Upper lobe of left lung (tissue), 4 donors: ENCODE results near the gene CEP68.

ENCODE experiments used
- EP300 ChIP-seq, 4 donors: sonication (generic); formaldehyde crosslinking; IDR thresholded peaks; one replicate each; pipeline ENCODE4 v1.5.1; 2017; ENCODE audit warnings: antibody characterized with exemption in 4 of 4, control low read depth in 2 of 4
- POLR2A ChIP-seq, 4 donors: fragments of 450-650 bp; IDR thresholded peaks; one replicate each; pipeline ENCODE4 v1.5.1; 2016 to 2017; ENCODE audit warnings: antibody characterized with exemption in 4 of 4, mild to moderate bottlenecking in 2 of 4
- POLR2AphosphoS5 ChIP-seq, 2 donors: sonication (generic); formaldehyde crosslinking; IDR thresholded peaks; one replicate each; pipeline ENCODE4 v1.5.1; 2017; ENCODE audit warnings: antibody characterized with exemption in 2 of 2
- TF ChIP-seq, protein P1 (sequence below), 6 experiments: fragments of 450-650 bp in 4 of 6; fragments of 200-600 bp in 2 of 6; sonication (generic) in 2 of 6; IDR thresholded peaks; one replicate each; pipeline ENCODE4 v1.5.1; 2016 to 2019; ENCODE audit warnings: antibody characterized with exemption in 6 of 6

DNA sequence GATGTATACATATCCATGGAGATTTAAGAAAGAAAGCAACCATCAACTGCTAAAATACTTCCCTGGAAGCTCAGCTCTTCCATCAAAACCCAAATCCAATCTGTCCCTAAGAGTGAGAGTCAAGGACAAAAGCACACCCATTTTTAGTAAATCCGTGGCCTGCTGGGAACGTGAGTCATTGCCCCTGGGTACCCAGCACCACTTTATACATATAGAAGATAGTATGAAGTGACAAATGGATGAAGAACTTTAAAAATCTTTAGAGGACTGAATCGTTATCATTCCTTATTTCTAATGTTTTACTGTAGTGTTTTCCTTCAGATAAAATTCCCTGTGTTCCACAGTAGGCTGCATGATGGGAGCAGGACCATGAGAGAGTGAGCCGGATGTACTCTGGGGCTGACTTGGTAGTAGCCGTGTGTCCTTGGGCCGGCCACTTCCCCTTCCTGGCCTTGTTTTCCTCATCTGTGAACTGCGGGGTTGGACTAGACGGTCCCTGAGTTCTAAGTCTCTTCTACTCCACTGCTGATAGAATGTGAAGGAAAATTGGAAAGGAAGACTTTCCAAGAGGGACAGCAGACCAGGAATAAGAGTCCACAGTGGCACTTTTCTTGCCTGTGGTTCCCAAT, 28.5 kb upstream of the CEP68 start:
- TF ChIP-seq, protein P1, sequence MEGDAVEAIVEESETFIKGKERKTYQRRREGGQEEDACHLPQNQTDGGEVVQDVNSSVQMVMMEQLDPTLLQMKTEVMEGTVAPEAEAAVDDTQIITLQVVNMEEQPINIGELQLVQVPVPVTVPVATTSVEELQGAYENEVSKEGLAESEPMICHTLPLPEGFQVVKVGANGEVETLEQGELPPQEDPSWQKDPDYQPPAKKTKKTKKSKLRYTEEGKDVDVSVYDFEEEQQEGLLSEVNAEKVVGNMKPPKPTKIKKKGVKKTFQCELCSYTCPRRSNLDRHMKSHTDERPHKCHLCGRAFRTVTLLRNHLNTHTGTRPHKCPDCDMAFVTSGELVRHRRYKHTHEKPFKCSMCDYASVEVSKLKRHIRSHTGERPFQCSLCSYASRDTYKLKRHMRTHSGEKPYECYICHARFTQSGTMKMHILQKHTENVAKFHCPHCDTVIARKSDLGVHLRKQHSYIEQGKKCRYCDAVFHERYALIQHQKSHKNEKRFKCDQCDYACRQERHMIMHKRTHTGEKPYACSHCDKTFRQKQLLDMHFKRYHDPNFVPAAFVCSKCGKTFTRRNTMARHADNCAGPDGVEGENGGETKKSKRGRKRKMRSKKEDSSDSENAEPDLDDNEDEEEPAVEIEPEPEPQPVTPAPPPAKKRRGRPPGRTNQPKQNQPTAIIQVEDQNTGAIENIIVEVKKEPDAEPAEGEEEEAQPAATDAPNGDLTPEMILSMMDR (IDR thresholded peaks at IDR 0.05) = no peak
- no peak for TF ChIP-seq EP300 (IDR thresholded peaks at IDR 0.05)
- TF ChIP-seq POLR2A (IDR thresholded peaks at IDR 0.05) = no peak
- no peak for TF ChIP-seq POLR2AphosphoS5 (IDR thresholded peaks at IDR 0.05)
